Stimulated activated CD8-positive, alpha-beta memory T cell treated with anti-CD3 and anti-CD28 coated beads, Interleukin-15, amount 100 ng/mL, for 48 hours (primary cell): Measurements from ENCODE around the gene KMT2B.

Experiments
- DNase-seq, 2 donors: peaks; one replicate each; pipeline ENCODE4 v3.0.0-alpha.2; 2020; ENCODE audit warnings: low read depth in 2 of 2

KMT2B gene

GRCh38 chr19:35727053-35727955, 9.5 kb downstream of the KMT2B start:
- DNase-seq: no peak

DNA sequence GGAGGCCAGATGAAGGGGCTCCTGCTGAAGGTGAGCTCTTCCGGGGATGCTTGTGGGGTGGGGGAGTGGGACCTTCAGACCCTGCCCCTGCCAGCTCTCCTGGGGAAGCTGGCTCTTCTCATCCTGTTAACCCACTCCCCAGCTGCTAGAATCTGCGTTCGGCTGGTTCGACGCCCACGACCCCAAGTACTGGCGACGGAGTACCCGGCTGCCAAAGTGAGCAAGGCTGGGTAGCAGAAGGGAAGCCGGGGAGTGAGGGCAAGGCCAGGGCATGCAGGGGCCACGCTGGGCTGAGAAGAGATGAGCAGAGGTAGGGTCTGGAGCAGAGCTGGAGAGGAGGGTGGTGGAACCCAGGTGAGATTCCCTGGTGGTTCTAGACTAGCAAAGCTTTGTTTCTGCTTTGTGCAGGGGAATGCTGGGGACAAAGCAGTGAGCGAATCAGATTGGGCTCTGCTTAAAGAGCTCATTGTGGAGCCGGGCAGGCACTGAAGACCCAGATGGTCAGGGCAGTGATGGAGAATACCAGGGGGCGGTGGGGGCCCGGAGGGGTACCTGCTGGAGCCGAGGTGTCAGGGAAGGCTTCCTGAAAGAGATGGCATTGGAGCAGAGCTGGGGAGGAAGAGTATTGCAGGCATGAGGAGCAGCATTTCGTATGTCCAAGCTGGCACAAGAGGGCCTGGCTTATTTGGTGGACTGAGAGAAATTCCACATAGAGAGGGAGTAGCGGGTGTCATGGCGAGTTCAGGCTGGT, 10.3 kb downstream of the KMT2B start:
- no peak for DNase-seq

- DNase-seq: no peak
These were observed 11.2 kb downstream of the KMT2B start for GRCh38 chr19:35729021-35729420.

GRCh38 chr19:35729763-35730162, 12.0 kb downstream of the KMT2B start:
- DNase-seq: no peak

- no peak for DNase-seq
These were observed 12.5 kb downstream of the KMT2B start for GRCh38 chr19:35730326-35730725.

GRCh38 chr19:35731353-35731752, 13.6 kb downstream of the KMT2B start:
- DNase-seq: no peak

- no peak for DNase-seq
These were observed 14.1 kb downstream of the KMT2B start for GRCh38 chr19:35731779-35732405.

DNA sequence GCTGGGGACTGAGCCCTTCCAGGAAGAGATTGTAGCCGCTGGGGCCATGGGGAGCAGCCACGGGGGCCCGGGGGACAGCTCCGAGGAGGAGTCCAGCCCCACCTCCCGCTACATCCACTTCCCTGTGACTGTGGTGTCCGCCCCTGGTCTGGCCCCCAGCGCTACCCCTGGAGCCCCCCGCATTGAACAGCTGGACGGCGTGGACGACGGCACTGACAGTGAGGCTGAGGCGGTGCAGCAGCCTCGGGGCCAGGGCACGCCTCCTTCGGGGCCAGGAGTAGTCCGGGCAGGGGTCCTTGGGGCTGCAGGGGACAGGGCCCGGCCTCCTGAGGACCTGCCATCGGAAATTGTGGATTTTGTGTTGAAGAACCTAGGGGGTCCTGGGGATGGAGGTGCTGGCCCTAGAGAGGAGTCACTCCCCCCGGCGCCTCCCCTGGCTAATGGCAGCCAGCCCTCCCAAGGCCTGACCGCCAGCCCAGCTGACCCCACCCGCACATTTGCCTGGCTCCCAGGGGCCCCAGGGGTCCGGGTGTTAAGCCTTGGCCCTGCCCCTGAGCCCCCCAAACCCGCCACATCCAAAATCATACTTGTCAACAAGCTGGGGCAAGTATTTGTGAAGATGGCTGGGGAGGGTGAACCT, 14.9 kb downstream of the KMT2B start:
- no peak for DNase-seq

DNA sequence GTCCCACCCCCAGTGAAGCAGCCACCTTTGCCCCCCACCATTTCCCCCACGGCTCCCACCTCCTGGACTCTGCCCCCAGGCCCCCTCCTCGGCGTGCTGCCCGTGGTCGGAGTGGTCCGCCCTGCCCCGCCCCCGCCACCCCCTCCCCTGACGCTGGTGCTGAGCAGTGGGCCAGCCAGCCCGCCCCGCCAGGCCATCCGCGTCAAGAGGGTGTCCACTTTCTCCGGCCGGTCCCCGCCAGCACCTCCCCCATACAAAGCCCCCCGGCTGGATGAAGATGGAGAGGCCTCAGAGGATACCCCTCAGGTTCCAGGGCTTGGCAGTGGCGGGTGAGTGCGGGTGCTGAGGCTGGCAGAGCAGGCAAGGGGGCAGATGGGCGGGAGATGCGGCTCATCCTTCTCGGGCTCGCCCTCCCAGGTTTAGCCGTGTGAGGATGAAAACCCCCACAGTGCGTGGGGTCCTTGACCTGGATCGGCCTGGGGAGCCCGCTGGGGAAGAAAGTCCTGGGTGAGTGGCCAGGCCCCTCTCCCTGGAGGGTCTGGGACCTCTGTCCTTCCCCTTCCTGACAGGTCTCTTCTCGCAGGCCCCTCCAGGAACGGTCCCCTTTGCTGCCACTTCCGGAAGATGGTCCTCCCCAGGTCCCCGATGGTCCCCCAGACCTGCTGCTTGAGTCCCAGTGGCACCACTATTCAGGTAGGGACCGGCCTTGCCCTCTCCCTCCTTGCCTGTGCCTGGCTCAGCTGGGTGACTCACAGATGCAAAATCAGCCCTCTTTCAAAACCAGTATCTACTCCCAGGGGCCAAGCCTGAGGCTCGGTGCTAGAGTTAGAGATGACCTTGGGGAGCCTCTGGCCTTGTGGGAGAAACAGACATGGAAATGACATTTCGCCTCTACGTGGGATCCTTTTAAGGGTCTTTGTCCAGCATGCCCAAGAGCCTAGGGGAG, 15.7 kb downstream of the KMT2B start:
- DNase-seq: no peak

GRCh38 chr19:35734273-35734672, 16.5 kb downstream of the KMT2B start:
- DNase-seq: no peak

DNA sequence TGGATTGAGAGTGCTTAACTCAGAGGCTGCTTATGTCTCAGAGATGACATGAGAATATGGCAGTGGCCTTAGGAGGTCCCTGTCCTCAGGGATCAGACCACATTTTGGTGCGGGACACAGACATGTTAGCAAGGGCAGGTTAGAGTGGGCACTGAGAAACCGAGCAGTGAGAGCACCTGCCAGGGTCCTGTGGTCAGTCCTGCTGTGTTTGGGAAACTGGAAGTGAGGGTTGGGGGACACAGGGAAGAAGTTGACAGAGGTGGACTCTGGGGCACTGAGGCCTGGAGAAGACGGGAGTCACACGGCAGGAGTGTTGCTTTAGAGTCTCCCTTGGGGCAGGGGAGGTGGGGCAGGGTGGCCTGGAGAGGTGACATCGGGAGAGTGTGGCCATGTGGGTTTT, 17.1 kb downstream of the KMT2B start:
- no peak for DNase-seq

DNA sequence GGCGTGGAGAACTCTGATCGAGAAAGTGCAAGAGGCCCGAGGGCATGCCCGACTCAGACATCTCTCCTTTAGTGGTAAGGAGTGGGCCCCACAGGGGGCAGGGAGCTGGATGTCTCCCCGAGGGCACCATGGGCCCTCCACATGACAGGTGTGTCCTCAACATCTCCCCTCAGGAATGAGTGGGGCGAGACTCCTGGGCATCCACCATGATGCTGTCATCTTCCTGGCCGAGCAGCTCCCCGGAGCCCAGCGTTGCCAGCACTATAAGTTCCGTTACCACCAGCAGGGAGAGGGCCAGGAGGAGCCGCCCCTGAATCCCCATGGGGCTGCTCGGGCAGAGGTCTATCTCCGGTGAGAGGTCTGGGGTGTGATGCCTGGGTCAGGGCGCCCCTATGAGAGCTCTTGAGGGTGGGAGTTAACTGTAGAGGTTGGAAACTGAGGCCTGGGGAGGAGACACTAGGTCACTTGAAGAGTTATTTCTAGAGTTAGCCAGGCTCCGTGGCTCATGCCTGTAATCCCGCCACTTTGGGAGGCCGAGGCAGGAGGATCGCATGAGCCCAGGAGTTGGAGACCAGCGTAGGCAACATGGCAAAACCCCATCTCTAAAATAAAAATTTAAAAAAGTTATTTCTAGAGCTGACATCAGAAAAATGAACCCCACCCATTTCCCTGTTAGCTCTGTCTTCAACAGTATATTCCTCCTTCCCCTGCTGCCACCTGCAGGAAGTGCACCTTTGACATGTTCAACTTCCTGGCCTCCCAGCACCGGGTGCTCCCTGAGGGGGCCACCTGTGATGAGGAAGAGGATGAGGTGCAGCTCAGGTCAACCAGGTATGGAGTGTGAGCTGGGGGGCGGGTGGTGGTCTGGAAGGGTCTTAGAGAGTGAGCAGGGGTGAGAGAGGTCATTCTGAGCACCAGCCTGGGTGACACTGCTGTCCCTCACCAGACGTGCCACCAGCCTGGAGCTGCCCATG, 19.4 kb downstream of the KMT2B start:
- no peak for DNase-seq

GRCh38 chr19:35738021-35738886, 20.5 kb downstream of the KMT2B start:
- no peak for DNase-seq

DNA sequence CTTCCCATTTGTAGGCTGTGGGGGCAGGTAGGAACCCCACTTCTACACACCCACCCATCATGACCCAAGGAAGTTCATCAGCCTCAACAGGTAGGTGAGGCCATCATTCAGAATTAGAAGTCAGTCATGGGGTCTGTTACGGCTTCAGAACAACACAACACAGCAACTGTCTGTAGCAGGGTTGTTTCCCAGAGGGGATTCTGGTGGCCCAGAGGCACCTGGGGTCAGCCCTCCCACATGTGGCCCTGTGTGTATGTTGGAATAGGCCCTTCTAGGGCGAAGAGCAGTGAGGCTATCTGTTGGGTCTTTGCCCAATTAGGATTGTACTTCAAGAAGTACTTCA, 21.1 kb downstream of the KMT2B start:
- no peak for DNase-seq

DNA sequence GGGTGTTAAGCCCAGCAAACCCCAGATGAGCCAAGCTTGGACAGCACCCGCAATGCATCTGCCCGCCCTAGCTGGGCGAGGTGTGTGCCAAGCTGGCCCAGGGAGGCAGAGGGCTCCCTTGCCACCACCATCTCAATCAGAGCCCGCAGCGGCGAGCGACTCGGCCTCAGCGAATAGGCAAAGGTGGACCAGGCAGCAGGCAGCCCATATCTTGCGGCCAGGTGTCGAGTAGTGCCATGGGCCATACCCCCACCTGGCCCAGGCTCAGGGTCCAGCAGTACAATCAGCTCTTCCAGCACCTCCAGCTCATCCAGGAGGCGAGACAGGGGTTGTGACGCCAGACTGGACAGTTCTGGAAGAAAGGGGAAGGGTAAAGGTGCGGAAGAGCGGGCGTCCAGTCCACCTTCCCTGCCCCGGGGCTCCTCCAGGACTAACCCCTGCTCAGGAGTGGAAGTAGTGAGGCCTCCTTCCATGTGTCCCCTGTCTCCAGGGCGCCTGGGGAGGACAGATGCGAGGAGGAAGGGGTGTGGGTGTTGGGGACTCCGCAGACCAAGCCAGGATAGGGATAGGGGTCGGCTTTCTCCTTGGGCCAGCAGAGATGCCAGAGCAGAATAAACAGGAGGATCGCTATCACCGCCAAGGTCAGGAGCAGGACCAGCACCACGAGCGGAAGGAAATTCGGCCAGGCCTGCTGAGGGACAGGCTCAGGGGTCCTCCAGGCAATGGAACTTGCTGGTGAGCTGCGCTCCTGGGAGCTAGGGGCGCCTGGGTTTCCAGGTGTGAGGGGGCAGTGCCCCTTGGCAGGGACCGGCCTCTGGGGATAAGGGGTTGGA, 21.7 kb downstream of the KMT2B start:
- no peak for DNase-seq

- DNase-seq: no peak
These were observed 22.3 kb downstream of the KMT2B start for GRCh38 chr19:35740108-35740422.

- peak; percentile 96 to 97 for DNase-seq
These were observed 22.8 kb downstream of the KMT2B start for GRCh38 chr19:35740423-35741202.

DNA sequence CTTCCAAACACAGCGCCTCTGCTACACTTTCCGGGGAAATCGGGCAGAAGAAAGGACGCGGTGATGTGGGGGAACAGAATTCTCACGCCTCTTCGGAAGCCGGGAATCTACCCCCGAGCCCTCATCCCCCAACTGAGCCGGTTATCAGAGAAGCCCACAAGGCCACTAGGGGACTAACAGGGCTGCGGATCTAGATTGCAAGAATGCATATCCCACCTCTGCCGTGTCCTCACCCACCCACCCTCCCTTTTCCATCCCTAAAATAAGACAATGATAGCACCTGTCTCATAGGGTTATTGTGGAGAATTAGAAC, 23.4 kb downstream of the KMT2B start:
- no peak for DNase-seq
